OCI-LY1 (cell line): Measurements from ENCODE around the gene ULBP2.

Experiments used
- H2AFZ ChIP-seq: fragments of 200-600 bp; sonication (generic), shearing (Covaris generic); 2 replicates; pipeline ENCODE4 v1.6.0; 2014; ENCODE audit warnings: antibody characterized with exemption, mild to moderate bottlenecking, low read length
- H3F3A ChIP-seq: fragments of 200-600 bp; sonication (generic), shearing (Covaris generic); 2 replicates; pipeline ENCODE4 v1.6.0; 2014; ENCODE audit warnings: mild to moderate bottlenecking, antibody characterized with exemption, low read length, moderate library complexity; ENCODE audit not compliant: insufficient read depth
- H3K27ac ChIP-seq: fragments of 200-600 bp; sonication (generic); 2 replicates; pipeline ENCODE4 v1.5.1; 2014; ENCODE audit warnings: low read length, mixed run types, mild to moderate bottlenecking, low read depth; ENCODE audit not compliant: poor library complexity, severe bottlenecking
- H3K27me3 ChIP-seq: fragments of 200-600 bp; sonication (generic); 2 replicates; pipeline ENCODE4 v1.6.0; 2014; ENCODE audit warnings: antibody characterized with exemption, mild to moderate bottlenecking, low read length, moderate library complexity; ENCODE audit not compliant: insufficient read depth
- H3K36me3 ChIP-seq: fragments of 200-600 bp; sonication (generic); 2 replicates; pipeline ENCODE4 v1.6.1; 2014; ENCODE audit warnings: mild to moderate bottlenecking, antibody characterized with exemption, low read length, moderate library complexity, mixed read lengths; ENCODE audit not compliant: insufficient read depth
- H3K4me1 ChIP-seq: fragments of 200-600 bp; sonication (generic); 2 replicates; pipeline ENCODE4 v1.5.1; 2014; ENCODE audit warnings: mild to moderate bottlenecking, low read length, moderate library complexity; ENCODE audit not compliant: insufficient read depth, severe bottlenecking
- H3K4me2 ChIP-seq: fragments of 200-600 bp; sonication (generic), shearing (Covaris generic); 2 replicates; pipeline ENCODE4 v1.6.1; 2014; ENCODE audit warnings: low read length
- H3K4me3 ChIP-seq: fragments of 200-600 bp; sonication (generic); 2 replicates; pipeline ENCODE4 v1.5.1; 2014; ENCODE audit warnings: low read length, low read depth, mild to moderate bottlenecking, mixed read lengths; ENCODE audit not compliant: poor library complexity, severe bottlenecking
- H3K79me2 ChIP-seq: fragments of 200-600 bp; shearing (Covaris generic); 2 replicates; pipeline ENCODE4 v1.6.1; 2016; ENCODE audit warnings: mixed run types, low read length, mixed read lengths; ENCODE audit not compliant: insufficient read depth
- H3K9ac ChIP-seq: fragments of 200-600 bp; sonication (generic), shearing (Covaris generic); 2 replicates; pipeline ENCODE4 v1.6.1; 2014; ENCODE audit warnings: mild to moderate bottlenecking, low read length, mixed read lengths
- H3K9me2 ChIP-seq: fragments of 200-600 bp; sonication (generic), shearing (Covaris generic); 2 replicates; pipeline ENCODE4 v1.6.1; 2014; ENCODE audit warnings: low read depth, mild to moderate bottlenecking, low read length, mixed read lengths
- H3K9me3 ChIP-seq: fragments of 200-600 bp; shearing (Covaris generic); 2 replicates; pipeline ENCODE4 v1.6.1; 2014; ENCODE audit warnings: low read length, mixed read lengths
- H4K20me1 ChIP-seq: fragments of 200-600 bp; sonication (generic), shearing (Covaris generic); 2 replicates; pipeline ENCODE4 v1.6.0; 2016; ENCODE audit warnings: mild to moderate bottlenecking, low read length; ENCODE audit not compliant: insufficient read depth
- CTCF ChIP-seq: fragments of 200-600 bp; sonication (generic), shearing (Covaris generic); IDR thresholded peaks from 2 replicates; pipeline ENCODE4 v1.5.1; 2017; ENCODE audit warnings: mild to moderate bottlenecking, antibody characterized with exemption, low read length, moderate library complexity, mixed read lengths
- EZH2 ChIP-seq: fragments of 200-600 bp; sonication (generic), shearing (Covaris generic); IDR thresholded peaks from 2 replicates; pipeline ENCODE4 v1.8.0; 2017; ENCODE audit warnings: borderline replicate concordance, mixed run types, mild to moderate bottlenecking, antibody characterized with exemption, low read length, moderate library complexity, mixed read lengths

Gene ULBP2

GRCh38 chr6:149923327-149923986, 18.4 kb upstream of the ULBP2 start:
- H3K9me3 ChIP-seq: no peaks in the 10 kb centered on the region
- H2AFZ ChIP-seq: no peak overlapping the region
- no peaks in the 10 kb centered on the region for H3K36me3 ChIP-seq
- peak overlapping the region; percentile 52 for H3K4me2 ChIP-seq
- no peaks in the 10 kb centered on the region for H3K79me2 ChIP-seq
- H3F3A ChIP-seq: no peaks in the 10 kb centered on the region
- H3K4me3 ChIP-seq: peak overlapping the region; percentile 38
- no peaks in the 10 kb centered on the region; the same call in 1 of the 2 replicates for H3K27me3 ChIP-seq
- TF ChIP-seq CTCF (no peak), EZH2 (no peak)
- no peaks in the 10 kb centered on the region for H3K9me2 ChIP-seq
- H3K4me1 ChIP-seq: peaks cover 6% of the 10 kb centered on the region
- H3K27ac ChIP-seq: no peak overlapping the region
- no peak overlapping the region for H3K9ac ChIP-seq
- no peaks in the 10 kb centered on the region for H4K20me1 ChIP-seq

- H3K79me2 ChIP-seq: no peaks in the 10 kb centered on the region
- peaks cover 4% of the 10 kb centered on the region; the same call in 1 of the 2 replicates for H3K27me3 ChIP-seq
- H3K9ac ChIP-seq: no peak overlapping the region
- no peaks in the 10 kb centered on the region for H3K9me3 ChIP-seq
- no peaks in the 10 kb centered on the region for H3K9me2 ChIP-seq
- no peaks in the 10 kb centered on the region for H3K36me3 ChIP-seq
- no peak overlapping the region for H3K4me3 ChIP-seq
- H4K20me1 ChIP-seq: no peaks in the 10 kb centered on the region
- no peaks in the 10 kb centered on the region for H3F3A ChIP-seq
- peaks cover 6% of the 10 kb centered on the region for H3K4me1 ChIP-seq
- H3K4me2 ChIP-seq: no peak overlapping the region
- H3K27ac ChIP-seq: no peak overlapping the region
- no peak for TF ChIP-seq EZH2
- no peak for TF ChIP-seq CTCF
- no peak overlapping the region for H2AFZ ChIP-seq
These were observed 17.4 kb upstream of the ULBP2 start for GRCh38 chr6:149924206-149924932.

GRCh38 chr6:149924933-149925252, 16.9 kb upstream of the ULBP2 start:
- Histone ChIP-seq H3K4me3 (no peak overlapping the region), H3K9ac (no peak overlapping the region), H3F3A (no peaks in the 10 kb centered on the region), H3K4me2 (no peak overlapping the region), H3K9me3 (no peaks in the 10 kb centered on the region), H3K4me1 (peaks cover 6% of the 10 kb centered on the region), H3K36me3 (no peaks in the 10 kb centered on the region), H3K27ac (no peak overlapping the region), H3K79me2 (no peaks in the 10 kb centered on the region), H3K9me2 (no peaks in the 10 kb centered on the region), H2AFZ (no peak overlapping the region), H4K20me1 (no peaks in the 10 kb centered on the region), H3K27me3 (peaks cover 4% of the 10 kb centered on the region; the same call in 1 of the 2 replicates)
- TF ChIP-seq EZH2: no peak
- no peak for TF ChIP-seq CTCF
